Mucosa of stomach (tissue), 1 donor: ENCODE data around the gene OR52H1.

Experiments used
- H3K27me3 ChIP-seq: one replicate; pipeline ENCODE4 v1.7.0; 2013; ENCODE audit warnings: mild to moderate bottlenecking, low read length; ENCODE audit not compliant: control insufficient read depth, insufficient read depth
- H3K36me3 ChIP-seq: one replicate; pipeline ENCODE4 v1.7.0; 2013; ENCODE audit warnings: low read length; ENCODE audit not compliant: control insufficient read depth, insufficient read depth
- H3K4me1 ChIP-seq: one replicate; pipeline ENCODE4 v1.7.0; 2013; ENCODE audit warnings: mild to moderate bottlenecking, low read length; ENCODE audit not compliant: control insufficient read depth, insufficient read depth
- H3K4me3 ChIP-seq: one replicate; pipeline ENCODE4 v1.7.0; 2013; ENCODE audit warnings: low read length
- H3K9ac ChIP-seq: one replicate; pipeline ENCODE4 v1.7.0; 2013; ENCODE audit warnings: mild to moderate bottlenecking, low read length, moderate library complexity
- H3K9me3 ChIP-seq: one replicate; pipeline ENCODE4 v1.7.0; 2013; ENCODE audit warnings: mild to moderate bottlenecking, low read length, moderate library complexity; ENCODE audit not compliant: control insufficient read depth
- donor health status: Pancreatic carcinoma.

OR52H1 gene

DNA sequence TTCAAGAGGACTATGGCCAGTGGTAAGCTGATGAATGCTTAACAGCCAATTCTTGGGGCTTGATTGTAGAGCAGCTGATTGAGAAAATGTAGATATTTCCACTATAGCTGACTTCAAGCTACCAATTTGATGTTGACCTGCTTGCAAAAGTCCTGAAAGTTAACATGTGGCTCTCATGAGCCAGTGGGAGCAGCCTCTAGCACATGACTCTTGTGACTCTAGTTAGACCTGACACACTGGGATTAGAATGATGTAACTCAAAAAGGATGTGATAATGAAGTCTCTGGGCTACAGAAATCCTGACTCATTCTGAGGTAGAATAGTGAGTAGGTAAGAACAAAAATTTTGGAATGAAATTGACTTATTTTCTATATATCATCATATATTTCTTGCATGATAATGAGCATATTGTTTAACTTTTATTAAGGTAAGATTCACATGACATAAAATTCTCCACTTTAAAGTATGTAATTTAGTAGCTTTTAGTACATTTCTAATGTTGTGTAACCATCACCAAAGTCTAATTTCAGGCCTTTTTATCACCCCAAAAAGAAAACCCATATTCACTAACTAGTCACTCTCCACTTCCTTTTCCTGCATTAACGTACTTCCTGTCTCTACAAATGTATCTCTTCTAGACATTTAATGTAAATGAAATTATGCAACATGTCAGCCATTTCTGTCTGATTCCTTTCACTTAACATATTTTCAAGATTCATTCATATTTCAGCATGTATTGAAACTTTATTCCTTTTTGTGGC, 16.1 kb upstream of the OR52H1 start:
- H3K27me3 ChIP-seq: no peaks in the 10 kb centered on the region
- no peak overlapping the region for H3K4me3 ChIP-seq
- no peaks in the 10 kb centered on the region for H3K36me3 ChIP-seq
- H3K9me3 ChIP-seq: no peaks in the 10 kb centered on the region
- no peaks in the 10 kb centered on the region for H3K4me1 ChIP-seq
- no peak overlapping the region for H3K9ac ChIP-seq

DNA sequence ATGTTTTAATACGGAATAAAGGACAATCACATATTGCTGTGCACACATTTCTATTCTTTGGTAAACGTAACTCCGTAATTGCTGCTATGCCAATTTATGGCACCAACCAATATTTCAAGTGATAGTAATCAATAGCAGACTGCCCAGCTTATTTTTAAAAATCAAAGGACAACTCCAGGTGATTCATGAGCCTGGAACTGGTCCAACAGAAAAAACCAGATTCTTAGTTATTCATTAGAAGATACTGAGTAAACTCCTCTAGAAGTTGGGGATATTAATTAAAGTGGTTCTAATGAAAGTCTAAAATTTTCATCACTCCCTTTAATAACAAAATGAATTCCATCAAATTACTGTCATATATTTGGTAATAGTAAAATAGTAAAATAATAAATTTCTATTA, 9.4 kb upstream of the OR52H1 start:
- Histone ChIP-seq H3K9ac (no peak overlapping the region), H3K36me3 (no peaks in the 10 kb centered on the region), H3K9me3 (no peaks in the 10 kb centered on the region), H3K27me3 (no peaks in the 10 kb centered on the region), H3K4me3 (no peak overlapping the region), H3K4me1 (no peaks in the 10 kb centered on the region)

DNA sequence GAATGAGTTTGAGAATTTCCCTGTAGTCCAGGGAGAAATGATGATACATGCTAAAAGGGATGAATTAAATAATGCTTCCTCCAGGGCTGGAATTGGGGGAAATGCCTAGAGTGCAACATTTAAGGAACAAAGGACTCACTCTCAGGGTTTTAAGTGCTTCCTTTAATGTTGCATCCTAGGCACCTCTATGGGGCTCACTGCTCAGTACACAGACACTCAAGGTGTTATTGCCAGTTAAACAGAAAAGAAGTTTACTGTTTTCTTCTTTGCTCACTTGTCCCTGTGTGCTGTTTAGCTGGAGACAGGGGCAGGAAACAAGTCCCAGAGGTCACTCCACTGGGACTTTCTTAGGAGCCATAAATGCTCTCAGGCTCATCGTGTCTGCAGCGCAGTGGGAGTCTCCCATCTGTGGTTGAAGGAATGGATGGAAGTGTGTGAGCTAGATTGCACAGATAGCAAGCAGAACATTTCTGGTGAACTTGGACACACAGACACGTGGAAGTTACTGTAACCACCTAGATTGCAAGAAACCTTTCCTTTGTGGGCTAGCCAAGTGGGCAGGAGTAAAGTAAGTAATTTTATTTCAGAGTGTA, 8.4 kb upstream of the OR52H1 start:
- Histone ChIP-seq H3K9me3 (no peaks in the 10 kb centered on the region), H3K4me1 (no peaks in the 10 kb centered on the region), H3K4me3 (no peak overlapping the region), H3K27me3 (no peaks in the 10 kb centered on the region), H3K36me3 (no peaks in the 10 kb centered on the region), H3K9ac (no peak overlapping the region)

DNA sequence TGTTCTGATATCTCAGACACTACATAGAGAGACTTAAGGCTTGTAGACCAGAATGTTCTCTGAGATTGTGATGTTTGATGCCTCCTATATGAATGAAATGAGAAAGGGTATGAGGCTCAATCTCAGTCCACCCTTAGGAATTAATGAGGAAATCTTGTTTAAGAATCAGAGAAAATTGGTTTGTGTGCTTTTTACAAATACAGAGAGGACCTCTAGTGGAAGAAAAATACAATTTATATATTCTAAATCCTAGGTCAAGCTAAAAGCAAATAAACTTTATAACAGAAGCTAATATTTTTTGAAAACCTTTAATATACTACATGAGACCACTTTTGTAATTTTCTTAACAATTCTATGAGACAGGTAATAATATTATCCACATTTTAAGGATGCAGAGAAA, 5.0 kb upstream of the OR52H1 start:
- no peaks in the 10 kb centered on the region for H3K36me3 ChIP-seq
- H3K4me1 ChIP-seq: no peaks in the 10 kb centered on the region
- H3K9ac ChIP-seq: no peak overlapping the region
- H3K27me3 ChIP-seq: no peaks in the 10 kb centered on the region
- H3K9me3 ChIP-seq: no peaks in the 10 kb centered on the region
- no peak overlapping the region for H3K4me3 ChIP-seq

DNA sequence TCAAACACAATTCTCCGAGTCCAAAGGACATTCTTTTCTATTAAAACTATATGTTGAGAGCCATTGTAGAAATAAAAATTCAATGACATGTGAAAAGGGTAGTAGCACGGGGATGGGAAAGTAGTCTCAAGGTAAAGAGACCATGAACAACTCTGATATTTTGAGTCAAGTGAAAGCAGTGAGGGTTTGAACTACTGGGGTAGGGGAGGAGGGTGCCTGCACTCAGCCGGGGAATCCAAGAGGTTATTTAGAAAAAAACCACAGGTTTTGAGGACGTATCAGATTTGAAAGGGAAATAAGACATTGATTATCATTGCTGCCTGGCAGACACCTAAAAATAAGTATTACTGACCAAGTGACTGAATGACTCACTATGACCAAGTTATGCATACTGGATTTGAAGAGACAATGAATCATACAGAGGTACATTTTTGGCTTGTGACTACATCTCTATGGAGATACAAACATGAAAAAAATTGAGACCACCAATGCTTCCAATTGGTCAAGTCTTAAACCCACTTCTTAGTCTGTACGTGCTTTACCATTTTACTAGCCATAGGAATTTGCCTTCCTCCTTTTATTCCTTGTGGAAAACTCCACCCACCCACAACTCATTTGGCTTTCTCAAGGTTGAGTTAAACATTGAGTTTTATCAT, 2.2 kb upstream of the OR52H1 start:
- no peaks in the 10 kb centered on the region for H3K27me3 ChIP-seq
- H3K4me1 ChIP-seq: no peaks in the 10 kb centered on the region
- no peak overlapping the region for H3K9ac ChIP-seq
- no peaks in the 10 kb centered on the region for H3K9me3 ChIP-seq
- no peak overlapping the region for H3K4me3 ChIP-seq
- no peaks in the 10 kb centered on the region for H3K36me3 ChIP-seq

DNA sequence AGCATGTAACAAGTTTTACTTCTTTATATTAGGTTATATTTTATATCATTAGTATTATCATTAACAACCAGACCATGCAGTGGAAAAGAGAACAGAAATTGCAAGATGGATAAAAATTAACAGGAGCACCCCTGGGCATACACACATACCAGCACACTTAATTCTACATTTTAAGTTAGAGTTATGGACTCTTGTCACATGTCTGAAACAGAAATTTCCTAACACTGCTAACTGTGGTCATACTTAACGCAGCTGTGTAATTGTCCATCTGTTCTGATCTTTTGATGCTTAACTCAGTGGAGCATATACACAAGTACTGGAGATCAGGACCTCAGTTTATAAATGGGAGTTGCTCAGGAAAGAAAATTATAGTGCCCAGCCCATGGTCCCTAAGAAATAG, 358 bp downstream of the OR52H1 start:
- Histone ChIP-seq H3K27me3 (no peaks in the 10 kb centered on the region), H3K36me3 (no peaks in the 10 kb centered on the region), H3K9ac (no peak overlapping the region), H3K4me3 (no peak overlapping the region), H3K9me3 (no peaks in the 10 kb centered on the region), H3K4me1 (no peaks in the 10 kb centered on the region)

DNA sequence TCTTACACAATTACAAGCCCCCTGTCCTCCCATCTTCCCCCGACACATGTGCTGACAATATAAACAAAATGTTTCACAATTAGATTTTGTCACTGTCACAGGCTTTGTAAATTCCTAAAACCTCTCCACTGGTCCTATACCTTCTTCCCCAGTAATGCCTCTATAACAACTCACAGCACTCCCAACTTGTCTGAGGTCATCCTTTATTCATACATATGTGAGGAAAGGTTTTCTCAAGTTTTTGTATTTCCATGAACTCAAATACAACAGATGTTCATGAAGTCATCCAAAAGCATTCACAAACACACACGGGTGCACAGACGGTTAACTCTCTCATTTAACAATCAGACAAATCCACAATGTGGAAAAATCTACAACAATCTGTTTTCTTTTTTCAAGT, 1.9 kb downstream of the OR52H1 start:
- H3K9ac ChIP-seq: no peak overlapping the region

DNA sequence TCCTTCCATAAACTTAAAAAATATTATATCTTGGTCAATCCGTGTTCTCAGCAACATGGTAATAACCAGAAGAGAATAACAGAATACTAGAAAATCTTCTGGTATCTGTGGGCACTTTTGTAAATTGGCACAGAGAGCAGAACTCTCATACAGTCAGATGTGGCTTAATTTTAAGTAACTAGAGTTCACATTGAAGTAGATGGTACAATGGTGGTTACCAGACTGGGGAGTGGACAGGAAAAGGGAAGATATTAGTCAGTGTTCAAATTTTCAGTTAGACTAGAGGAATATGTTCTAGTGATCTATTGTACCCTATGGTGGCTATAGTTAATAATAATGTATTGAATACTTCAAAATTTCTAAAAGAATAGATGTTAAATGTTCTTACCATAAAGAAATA, 6.9 kb downstream of the OR52H1 start:
- Histone ChIP-seq H3K4me1 (no peaks in the 10 kb centered on the region), H3K36me3 (no peaks in the 10 kb centered on the region), H3K4me3 (no peak overlapping the region), H3K9ac (no peak overlapping the region), H3K9me3 (no peaks in the 10 kb centered on the region), H3K27me3 (no peaks in the 10 kb centered on the region)

More for the DNA sequence above, 1.9 kb downstream of the OR52H1 start:
- Histone ChIP-seq H3K9me3 (no peaks in the 10 kb centered on the region), H3K4me3 (no peak overlapping the region), H3K27me3 (no peaks in the 10 kb centered on the region), H3K4me1 (no peaks in the 10 kb centered on the region), H3K36me3 (no peaks in the 10 kb centered on the region)

DNA sequence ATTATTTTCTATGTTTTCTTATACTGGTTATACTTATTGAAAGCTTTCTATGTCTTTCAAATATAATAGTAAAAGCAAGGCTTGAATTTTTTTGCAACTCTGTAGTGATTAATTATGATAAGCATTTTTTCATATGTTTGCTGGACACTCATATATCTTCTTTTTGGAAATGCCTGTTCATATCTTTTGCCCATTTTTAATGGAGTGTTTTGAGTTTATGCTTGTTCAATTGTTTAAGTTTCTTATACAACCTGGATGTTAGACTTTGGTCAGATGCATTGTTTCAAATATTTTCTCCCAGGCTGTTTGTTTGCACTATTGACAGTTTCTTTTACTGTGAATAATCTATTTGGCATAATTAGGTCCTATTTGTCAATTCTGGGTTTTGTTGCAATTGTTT, 11.9 kb downstream of the OR52H1 start:
- no peaks in the 10 kb centered on the region for H3K4me1 ChIP-seq
- H3K27me3 ChIP-seq: no peaks in the 10 kb centered on the region
- H3K36me3 ChIP-seq: no peaks in the 10 kb centered on the region
- no peak overlapping the region for H3K4me3 ChIP-seq
- H3K9ac ChIP-seq: no peak overlapping the region
- H3K9me3 ChIP-seq: no peaks in the 10 kb centered on the region

DNA sequence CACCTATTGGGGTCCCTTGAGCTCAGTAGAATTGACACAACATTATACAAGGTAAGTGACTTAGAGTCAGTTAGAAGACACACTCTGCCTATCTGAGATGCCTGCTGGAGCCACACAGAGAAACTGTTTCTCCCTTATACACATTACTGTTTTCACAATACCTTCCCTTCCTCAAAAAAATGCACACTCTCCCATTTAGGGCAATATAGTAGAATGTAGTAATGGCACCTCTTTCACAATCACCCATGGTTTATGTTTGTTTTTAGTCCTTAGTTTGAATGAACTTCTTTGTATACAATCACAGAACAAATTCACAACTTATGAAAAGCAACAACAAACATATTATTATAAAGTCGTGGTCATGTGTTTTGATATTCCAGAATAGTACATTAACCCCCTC, 14.3 kb downstream of the OR52H1 start:
- H3K36me3 ChIP-seq: no peaks in the 10 kb centered on the region
- no peak overlapping the region for H3K9ac ChIP-seq
- H3K4me3 ChIP-seq: no peak overlapping the region
- H3K4me1 ChIP-seq: no peaks in the 10 kb centered on the region
- H3K27me3 ChIP-seq: no peaks in the 10 kb centered on the region
- no peaks in the 10 kb centered on the region for H3K9me3 ChIP-seq

DNA sequence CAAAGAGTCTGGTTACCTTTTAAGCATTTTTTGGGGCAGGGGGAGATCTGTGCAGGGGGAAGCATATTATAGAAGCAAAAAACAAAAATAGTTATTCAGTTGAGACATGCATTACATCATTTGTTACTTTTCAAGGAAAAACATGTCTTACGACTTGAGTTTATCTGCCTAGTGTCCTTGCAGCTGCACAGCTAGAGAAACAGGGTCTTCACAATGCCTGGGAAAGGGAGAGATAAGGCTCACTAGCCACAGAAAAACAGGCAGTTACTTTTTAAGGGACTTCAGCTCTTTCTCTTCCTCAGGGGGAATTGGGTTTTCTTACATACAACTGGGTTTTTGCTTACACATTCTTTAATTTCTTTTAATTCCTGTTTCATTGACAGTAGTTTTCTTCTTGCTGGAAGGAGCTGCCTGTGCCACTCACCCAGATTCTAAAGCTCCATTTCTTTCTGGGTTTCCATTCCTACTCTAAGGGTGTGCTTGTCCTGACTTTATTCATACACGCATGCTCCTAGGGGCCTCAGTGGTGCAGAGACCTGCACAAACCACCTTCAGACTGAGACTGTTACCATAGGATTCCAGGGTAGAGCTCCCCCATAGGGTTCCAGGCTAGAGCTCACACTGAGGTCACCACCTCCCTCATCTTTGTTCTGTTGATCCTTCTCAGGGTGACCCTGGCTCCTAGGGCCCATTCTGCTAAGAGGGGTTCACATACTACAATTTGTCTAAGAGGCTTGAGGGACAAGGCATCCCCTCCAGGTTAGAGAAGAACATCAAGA, 17.1 kb downstream of the OR52H1 start:
- Histone ChIP-seq H3K27me3 (no peaks in the 10 kb centered on the region), H3K36me3 (no peaks in the 10 kb centered on the region), H3K4me3 (no peak overlapping the region), H3K9me3 (no peaks in the 10 kb centered on the region), H3K9ac (no peak overlapping the region), H3K4me1 (no peaks in the 10 kb centered on the region)

DNA sequence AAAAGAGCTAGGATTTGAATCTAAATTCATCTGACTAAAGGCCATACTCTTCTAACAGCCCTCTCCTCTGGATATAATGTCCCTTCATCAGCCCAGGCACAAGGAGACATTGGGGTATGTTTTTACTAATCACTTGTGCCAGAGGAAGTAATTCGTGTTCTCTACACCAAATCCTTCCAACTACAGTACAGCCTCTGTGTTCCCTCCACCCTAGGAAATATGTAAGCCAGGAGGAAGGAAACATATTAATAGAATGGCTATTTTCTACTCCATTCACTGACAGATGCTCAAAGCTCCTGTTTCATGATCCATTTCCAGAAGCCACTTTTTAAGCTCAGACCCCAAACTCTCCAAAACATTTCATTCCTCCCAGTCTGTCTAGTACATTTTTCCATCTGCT, 19.8 kb downstream of the OR52H1 start:
- H3K27me3 ChIP-seq: no peaks in the 10 kb centered on the region
- H3K36me3 ChIP-seq: no peaks in the 10 kb centered on the region
- H3K9ac ChIP-seq: no peak overlapping the region

More for the DNA sequence above, 19.8 kb downstream of the OR52H1 start:
- Histone ChIP-seq H3K4me1 (no peaks in the 10 kb centered on the region), H3K4me3 (no peak overlapping the region), H3K9me3 (no peaks in the 10 kb centered on the region)
